Subcutaneous adipose tissue (tissue), 4 donors: ENCODE results near the gene MYEF2. TPM values are rescaled to one million over a fixed set of nuclear protein-coding genes. Genes with fewer than 3 reads are reported as not detected.

ENCODE experiments used
- total RNA-seq, 4 donors: library from RNA; depleted of rRNA; stranded (reverse); fragments of >200 nt; gene quantifications; one replicate each; pipeline ENCODE4 v1.1.0, GENCODE V29; 2016
- TF ChIP-seq, protein P1 (sequence below): fragments of 450-650 bp; IDR thresholded peaks from one replicate; pipeline ENCODE4 v1.5.1; 2016; ENCODE audit warnings: low read depth, mild to moderate bottlenecking, control low read depth, antibody characterized with exemption, moderate library complexity

MYEF2 gene, protein sequence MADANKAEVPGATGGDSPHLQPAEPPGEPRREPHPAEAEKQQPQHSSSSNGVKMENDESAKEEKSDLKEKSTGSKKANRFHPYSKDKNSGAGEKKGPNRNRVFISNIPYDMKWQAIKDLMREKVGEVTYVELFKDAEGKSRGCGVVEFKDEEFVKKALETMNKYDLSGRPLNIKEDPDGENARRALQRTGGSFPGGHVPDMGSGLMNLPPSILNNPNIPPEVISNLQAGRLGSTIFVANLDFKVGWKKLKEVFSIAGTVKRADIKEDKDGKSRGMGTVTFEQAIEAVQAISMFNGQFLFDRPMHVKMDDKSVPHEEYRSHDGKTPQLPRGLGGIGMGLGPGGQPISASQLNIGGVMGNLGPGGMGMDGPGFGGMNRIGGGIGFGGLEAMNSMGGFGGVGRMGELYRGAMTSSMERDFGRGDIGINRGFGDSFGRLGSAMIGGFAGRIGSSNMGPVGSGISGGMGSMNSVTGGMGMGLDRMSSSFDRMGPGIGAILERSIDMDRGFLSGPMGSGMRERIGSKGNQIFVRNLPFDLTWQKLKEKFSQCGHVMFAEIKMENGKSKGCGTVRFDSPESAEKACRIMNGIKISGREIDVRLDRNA
- total RNA-seq: 10 to 100 TPM in 2 of 4 donors, 1 to 10 TPM in 2; 5.5 to 14.1 (median 11.2) TPM

- TF ChIP-seq, protein P1, sequence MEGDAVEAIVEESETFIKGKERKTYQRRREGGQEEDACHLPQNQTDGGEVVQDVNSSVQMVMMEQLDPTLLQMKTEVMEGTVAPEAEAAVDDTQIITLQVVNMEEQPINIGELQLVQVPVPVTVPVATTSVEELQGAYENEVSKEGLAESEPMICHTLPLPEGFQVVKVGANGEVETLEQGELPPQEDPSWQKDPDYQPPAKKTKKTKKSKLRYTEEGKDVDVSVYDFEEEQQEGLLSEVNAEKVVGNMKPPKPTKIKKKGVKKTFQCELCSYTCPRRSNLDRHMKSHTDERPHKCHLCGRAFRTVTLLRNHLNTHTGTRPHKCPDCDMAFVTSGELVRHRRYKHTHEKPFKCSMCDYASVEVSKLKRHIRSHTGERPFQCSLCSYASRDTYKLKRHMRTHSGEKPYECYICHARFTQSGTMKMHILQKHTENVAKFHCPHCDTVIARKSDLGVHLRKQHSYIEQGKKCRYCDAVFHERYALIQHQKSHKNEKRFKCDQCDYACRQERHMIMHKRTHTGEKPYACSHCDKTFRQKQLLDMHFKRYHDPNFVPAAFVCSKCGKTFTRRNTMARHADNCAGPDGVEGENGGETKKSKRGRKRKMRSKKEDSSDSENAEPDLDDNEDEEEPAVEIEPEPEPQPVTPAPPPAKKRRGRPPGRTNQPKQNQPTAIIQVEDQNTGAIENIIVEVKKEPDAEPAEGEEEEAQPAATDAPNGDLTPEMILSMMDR: no peak
Observed at GRCh38 chr15:48177766-48178647, at the start of gene MYEF2. MYEF2 (minus strand) TSS chr15:48178295; CDS start chr15:48178237, 58 bp downstream.

DNA sequence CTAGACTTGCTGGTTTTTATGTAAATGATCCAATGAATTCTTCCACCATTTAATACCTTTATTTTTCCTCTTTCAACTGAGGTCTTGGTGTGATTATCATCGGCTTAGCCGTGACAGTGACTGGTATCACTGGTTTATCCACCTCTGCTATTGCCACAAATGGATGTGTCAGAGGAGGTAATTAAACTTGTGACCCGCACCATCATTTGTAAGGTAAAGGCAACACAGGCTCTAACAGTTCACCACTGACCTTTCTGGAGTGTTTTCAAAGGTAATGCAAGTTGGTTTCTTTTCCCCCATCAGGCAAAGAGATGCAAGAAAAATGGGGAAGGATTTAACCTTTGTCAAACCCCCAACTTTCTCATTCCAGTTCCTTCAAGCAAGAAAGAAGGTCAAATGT, 47.7 kb upstream of the MYEF2 start:
- TF ChIP-seq, protein P1: no peak

- TF ChIP-seq, protein P1: no peak
Observed at GRCh38 chr15:48222627-48223026, 44.5 kb upstream of the MYEF2 start.

DNA sequence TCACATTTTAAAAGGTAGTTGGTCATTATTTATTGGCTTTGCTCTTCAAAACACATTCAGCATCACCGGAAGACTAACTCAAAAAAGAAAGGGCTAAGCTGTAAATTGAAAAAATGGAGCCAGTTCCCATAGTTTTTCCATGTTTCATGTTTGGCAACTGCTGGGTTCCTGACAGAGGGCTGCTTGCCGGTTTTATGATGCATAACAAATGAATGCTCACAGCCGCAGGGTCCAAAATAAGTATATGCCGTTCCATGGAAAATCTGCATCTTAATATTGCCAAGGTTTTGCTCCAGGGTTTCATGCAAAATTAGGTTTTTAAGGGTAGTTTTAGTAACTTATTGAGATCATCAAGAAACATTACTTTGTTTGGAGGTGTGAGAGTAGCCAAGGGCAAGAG, 43.8 kb upstream of the MYEF2 start:
- TF ChIP-seq, protein P1: no peak

DNA sequence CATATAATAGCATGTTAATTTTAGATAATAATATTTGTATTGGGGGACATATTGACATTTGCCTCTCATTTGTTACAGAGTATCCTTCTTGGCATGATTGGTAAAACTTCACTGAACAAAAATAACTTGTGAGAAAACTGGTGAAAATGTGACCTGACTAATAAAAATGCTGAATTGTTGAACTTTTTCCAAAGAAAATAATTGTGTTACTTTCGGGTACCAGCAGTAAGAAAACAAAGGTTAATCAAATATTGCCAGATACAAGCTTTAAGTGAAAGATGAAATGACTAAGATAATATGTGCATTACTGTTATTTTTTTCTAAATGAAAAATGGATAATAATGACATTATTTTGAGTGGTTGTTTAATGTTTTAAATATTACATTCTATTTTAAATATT, 43.2 kb upstream of the MYEF2 start:
- TF ChIP-seq, protein P1: no peak

GRCh38 chr15:48205981-48206380, 27.9 kb upstream of the MYEF2 start, which contains the start of gene SLC12A1:
SLC12A1 (plus strand) TSS chr15:48206302; CDS start chr15:48207720, 1,418 bp downstream.
- TF ChIP-seq, protein P1: no peak
